ENCODE results near the gene HTT.
A peak's percentile ranks its signal among the peaks of the same experiment; 100 is the strongest.

The HTT gene

DNA sequence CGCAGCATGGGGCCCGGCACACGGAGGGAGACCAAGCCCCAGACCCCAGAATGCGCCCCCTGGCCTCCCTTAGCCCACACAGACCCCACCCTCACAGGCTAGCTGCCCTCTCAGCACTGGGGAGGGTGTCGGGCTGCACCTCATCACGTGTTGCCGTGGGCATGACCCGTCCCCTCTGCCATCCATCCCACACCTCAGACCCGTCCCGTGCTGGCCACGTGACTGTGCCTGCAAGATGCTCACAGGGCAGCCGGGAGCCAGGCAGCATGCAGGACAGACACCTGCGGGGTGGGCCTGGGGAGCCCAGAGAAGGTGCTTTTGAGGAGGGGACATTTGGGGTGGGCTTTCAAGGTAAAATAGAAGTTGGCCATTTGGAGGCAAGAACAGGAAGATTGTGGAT is 179.3 kb downstream of the HTT start:
- no peak for DNase-seq

GRCh38 chr4:3254302-3255131 is 180.0 kb downstream of the HTT start:
- DNase-seq, result no peak

GRCh38 chr4:3255611-3256186 is 181.2 kb downstream of the HTT start:
- DNase-seq, result no peak

DNA sequence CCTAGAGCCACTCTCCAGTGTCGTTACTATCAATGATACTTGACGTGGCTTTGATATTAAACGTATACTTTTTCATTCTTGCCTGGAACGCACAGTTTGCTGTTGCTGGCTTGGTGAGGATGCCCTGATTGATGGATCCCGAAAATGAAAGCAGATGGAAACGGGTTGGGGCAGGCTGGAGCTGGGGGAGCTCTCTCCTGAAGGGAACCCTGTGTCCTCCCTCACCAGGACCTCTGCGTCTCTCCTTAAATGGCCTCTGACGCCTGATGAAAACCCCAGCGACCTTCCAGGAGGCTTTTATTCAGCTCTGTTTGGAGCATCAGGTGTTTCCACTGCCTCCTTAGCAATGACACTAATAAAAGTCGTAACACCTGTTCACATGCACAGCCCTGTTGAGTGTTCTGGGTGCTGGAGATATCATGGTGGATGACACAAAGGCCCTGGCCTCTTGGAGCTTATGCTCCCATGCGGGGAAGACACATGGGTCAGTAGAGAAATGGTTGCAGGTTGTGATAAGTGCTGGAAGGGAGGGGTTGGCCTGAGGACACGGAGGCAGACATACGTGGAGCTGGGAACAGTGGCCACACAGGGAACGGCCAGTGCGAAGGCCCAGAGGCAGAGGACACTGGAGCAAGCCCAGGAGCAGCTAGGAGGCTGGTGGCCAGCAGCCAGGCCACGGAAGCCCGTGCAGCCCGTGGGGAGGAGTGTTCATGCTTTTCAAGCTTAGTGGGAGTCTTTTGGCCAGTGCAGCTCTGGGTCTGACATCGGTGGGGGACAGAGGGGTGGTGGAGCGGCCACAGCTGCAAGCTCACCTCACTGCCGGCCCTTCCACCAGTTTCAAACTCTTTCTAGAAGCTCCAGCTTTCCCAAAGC is 182.0 kb downstream of the HTT start:
- no peak for DNase-seq

DNA sequence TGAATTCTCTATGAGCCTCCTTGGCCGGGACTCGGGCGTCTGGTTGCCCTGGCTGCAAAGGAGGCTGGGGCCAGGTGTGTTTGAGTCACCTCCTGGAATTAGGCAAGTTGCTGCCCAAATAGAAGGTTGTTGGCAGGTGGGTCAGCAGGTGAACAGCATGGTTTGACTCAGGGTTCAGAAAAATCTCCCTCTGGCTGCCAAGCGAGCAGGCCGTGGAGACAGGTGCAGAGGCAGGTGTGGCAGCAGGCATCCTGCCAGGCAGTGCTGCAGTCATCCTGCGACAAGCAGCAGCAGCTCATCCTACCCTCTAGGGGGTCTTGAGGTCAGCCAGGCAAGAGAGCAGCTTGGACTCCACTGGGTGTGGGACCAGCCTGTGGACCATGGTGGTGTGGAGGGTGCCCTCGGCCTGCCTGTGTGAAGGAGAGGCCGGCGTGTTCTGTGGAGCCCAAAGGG is 182.6 kb downstream of the HTT start:
- DNase-seq, result no peak

GRCh38 chr4:3257556-3258482 is 183.3 kb downstream of the HTT start:
- no peak for DNase-seq

- DNase-seq, result no peak
These were observed 187.1 kb downstream of the HTT start for GRCh38 chr4:3261411-3262207.

GRCh38 chr4:3262208-3263052 is 187.9 kb downstream of the HTT start:
- DNase-seq, result no peak

DNA sequence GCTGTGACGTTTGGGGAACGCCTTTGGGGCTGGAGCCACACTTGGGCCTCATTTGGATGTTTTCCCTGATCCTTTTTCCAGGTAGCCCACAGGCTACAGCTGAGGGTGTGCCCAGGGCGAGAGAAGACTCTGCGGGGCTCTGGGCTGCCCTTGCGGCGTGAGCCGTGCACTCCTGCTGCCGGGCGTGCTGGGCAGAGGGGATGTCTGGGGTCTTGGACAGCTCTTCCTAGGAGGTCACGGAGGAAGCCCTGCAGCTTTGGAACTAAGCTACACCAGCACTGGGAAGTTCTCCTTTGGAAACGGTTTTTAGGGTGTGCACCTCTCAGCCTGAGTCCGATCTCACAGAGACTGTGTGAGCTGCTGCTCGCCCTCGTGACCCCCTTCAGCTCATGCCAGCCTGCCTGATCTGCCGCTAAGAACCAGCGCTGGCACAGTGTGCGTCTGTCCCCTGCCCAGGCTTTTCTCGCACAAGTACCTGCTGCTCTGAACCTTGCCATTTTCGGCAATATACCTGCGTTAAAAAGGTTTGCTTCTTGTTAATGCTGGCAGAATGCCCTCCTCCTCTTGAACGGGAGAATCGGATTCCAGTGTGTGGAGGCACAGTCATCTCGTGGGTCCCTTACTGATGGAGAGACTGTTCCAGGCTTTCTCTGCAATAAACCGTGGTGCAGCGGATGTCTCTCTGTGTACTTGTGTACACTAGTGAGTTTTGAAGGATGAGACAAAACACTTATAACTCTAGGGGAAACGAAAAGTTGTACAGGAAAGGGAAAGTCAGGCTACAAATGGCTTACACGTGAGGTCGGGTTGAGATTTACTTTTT is 188.8 kb downstream of the HTT start:
- DNase-seq, result no peak

DNA sequence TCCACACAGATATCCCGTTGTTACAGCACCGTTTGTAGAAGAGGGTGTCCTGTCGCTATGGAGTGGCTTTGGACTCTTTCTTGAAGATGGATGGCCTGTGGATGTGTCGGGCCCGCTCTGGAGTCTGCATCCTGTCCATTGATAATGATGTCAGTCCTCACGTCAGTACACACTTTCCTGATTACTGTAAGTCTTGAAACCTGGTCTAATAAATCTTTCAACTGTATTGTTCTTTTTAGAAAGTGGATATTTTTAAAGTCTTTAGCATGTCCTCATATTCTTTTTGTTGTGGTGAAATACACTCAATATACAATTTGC is 189.4 kb downstream of the HTT start:
- DNase-seq, result no peak

- DNase-seq, result no peak
These were observed 191.6 kb downstream of the HTT start for GRCh38 chr4:3266076-3266475.

DNA sequence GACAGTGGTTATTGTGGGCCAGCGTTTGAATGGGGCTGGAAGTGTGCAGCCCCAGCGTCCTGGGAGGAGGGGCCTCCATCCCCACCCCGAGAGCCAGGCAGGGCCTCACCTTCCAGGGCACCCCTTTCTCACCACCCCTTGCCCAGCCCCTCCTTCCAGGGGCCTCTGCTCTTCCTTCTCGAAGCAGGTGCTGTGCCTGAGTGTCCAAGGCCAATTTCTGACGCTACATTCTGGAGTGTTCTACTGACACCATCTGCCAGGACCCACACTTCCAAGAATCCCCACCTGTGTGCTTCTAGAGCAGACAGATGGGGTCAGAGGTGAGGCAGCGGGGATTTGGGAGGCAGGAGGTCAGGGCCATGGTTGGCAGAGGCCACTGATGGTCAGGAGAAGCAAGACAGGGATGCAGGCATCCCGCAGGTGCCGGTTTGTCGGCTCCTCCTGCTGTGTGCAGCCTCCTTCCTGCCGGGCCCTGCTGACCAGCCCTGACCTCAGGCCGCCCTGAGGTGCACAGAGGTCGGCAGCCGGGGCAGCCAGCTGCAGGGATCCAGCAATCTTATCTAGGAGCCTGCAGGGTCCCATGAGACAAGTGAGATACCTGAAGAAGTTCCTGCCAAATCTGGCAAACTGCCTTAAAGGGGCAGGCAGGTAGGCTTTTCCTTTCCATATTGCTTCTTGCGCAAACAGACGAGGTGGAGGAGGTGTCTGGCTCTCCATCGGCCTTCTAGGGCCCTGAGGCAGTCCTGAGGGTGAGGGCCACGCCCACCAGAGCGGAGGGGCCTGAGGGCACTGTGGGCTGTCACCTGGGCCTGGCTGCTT is 193.3 kb downstream of the HTT start:
- no peak for DNase-seq

DNA sequence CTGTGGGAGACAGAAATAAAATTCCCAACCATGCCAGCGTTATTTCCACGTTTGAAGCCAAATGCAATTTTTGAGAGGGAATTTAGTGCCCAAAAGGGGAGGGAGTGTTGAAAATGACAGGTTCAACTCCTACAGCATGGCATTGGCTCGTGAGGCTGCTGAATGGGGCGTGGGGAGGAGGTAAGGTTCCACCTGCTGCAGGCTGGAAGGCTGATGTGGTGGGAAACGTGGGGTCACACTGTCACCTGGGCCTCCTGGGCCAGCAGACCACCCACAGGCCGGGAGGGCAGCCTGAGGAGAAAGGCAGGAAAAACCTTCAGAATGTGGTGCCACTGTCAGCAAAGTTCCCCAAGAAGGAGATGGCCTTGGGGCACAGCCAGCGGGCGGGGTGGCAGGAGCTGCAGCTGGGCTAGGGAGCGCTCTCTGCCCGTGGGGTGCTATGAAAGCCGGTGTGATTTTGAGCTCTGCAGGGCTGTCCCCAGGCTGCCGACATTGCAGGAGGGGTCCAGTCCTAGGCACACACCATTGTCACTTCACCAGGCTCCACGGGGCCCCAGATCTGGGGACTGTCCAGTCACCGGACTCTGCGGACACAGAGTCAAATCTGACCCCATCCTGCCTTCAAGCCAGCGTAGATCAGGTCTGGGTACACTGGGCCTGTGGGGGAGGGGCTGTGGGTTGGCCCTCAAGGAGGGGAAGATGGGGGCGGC is 194.1 kb downstream of the HTT start:
- no peak for DNase-seq

DNA sequence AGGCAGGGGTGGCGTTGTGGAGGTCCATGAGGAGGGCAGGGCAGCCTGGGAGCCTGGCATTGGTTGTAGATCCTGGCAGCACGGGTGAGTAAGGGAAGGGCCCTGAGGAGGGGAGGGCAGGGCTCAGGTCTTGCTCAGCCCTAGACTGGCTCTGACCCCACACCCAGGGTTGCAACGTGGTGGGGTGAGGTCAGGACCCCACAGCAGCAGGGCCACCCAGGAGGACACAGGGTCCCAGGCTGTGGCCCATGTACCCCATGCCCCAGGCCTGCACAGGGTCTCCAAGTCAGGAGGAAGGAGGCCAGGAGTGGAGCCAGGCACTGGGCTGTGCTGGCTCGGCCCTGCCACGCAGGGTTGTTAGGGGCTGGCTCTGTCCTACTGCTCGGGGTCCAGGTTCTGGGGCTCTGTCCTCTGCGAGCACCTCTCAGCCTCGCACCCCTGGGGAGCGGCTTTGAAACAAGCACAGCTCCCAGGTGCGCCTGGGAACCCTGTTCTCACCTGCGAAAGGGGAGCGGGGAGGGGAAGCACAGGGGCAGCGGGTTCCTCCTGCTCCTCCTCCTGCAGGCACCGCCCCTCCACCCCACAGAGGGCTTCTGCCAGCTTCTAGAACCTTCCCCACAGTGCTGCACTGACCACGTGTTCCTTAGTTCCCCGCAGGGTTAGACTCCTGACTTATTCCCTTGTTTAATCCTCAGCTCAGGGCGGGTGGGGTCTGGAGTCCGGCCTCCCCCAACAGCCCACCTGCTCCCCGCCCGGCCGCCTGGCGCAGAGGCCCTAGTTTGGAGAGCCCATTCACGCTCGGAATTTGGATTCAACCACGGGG is 194.8 kb downstream of the HTT start:
- DNase-seq, result no peak

DNA sequence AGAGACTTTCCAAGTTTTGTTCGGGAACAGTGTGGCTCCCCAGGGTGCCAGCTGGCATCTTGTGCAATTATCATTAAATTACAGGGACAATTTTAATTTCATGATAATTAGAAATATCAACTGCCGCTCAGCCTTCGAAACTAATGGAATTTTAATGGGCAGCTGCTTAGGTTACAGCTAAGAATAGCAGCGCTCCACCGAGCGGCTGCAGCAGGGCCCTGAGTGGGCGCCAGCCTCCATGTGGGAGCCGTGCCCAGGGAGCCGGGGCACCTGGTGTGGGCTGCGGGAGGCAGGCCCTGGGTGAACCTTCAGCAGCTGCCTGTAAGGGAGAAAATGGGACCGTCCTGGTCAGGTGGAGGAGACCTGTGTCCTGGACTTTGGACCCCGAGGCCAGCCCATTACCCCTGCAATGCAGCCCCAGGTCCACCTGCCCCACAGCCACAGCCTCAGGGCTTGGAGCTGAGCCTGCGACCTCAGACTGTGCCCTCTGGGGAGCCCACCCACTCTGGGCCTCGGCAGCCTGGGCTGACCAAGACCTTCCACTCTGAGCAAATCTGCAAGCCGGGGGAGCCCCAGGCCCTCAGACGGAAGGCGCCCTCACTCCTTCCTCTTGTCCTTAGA is 195.6 kb downstream of the HTT start:
- DNase-seq, result peak; percentile 18

- no peak for DNase-seq
These were observed 196.7 kb downstream of the HTT start for GRCh38 chr4:3271131-3271530.

- DNase-seq, result peak; percentile 39
These were observed 202.5 kb downstream of the HTT start for GRCh38 chr4:3276986-3277385.
